Trophoblast cell (in vitro differentiated cells and primary cell): ENCODE data around the gene ADIPOR2.

Experiments used
- DNase-seq, 2 donors: peaks; one replicate each; pipeline ENCODE4 v3.0.0-alpha.2; 2016
- H2AFZ ChIP-seq: 2 replicates; pipeline ENCODE4 v1.6.1; 2013; ENCODE audit warnings: low read length, moderate library complexity, mild to moderate bottlenecking; ENCODE audit not compliant: insufficient read depth, poor library complexity
- H2AK5ac ChIP-seq: 2 replicates; pipeline ENCODE4 v1.6.1; 2013; ENCODE audit warnings: mild to moderate bottlenecking, low read length
- H2BK120ac ChIP-seq: 2 replicates; pipeline ENCODE4 v1.6.1; 2013; ENCODE audit warnings: low read length, mild to moderate bottlenecking, moderate library complexity; ENCODE audit not compliant: insufficient read depth, poor library complexity
- H2BK12ac ChIP-seq: 2 replicates; pipeline ENCODE4 v1.6.1; 2013; ENCODE audit warnings: mild to moderate bottlenecking, low read length, moderate library complexity
- H2BK5ac ChIP-seq: 2 replicates; pipeline ENCODE4 v1.6.1; 2013; ENCODE audit warnings: low read length, low read depth, moderate library complexity, mild to moderate bottlenecking; ENCODE audit not compliant: poor library complexity
- H3K14ac ChIP-seq: 2 replicates; pipeline ENCODE4 v1.6.1; 2013; ENCODE audit warnings: mild to moderate bottlenecking, low read length
- H3K18ac ChIP-seq: 2 replicates; pipeline ENCODE4 v1.6.1; 2013; ENCODE audit warnings: mild to moderate bottlenecking, low read length
- H3K23ac ChIP-seq: 2 replicates; pipeline ENCODE4 v1.6.1; 2013; ENCODE audit warnings: low read length
- H3K27ac ChIP-seq: 2 replicates; pipeline ENCODE4 v1.5.1; 2013; ENCODE audit warnings: low read depth, mild to moderate bottlenecking, inconsistent platforms, low read length, moderate library complexity
- H3K27me3 ChIP-seq: 2 replicates; pipeline ENCODE4 v1.6.1; 2013; ENCODE audit warnings: inconsistent platforms, mild to moderate bottlenecking, low read length, moderate library complexity; ENCODE audit not compliant: insufficient read depth
- H3K36me3 ChIP-seq, 2 experiments: 1 replicate in 1 of 2; 2 replicates in 1 of 2; pipeline ENCODE4 v1.6.1; 2013; ENCODE audit warnings: low read length in 2 of 2, mild to moderate bottlenecking in 2 of 2, moderate library complexity in 1 of 2; ENCODE audit not compliant: insufficient read depth in 2 of 2, control insufficient read depth in 1 of 2
- H3K4ac ChIP-seq: 2 replicates; pipeline ENCODE4 v1.6.1; 2013; ENCODE audit warnings: low read depth, mild to moderate bottlenecking, low read length, moderate library complexity
- H3K4me1 ChIP-seq, 2 experiments: 1 replicate in 1 of 2; 2 replicates in 1 of 2; pipeline ENCODE4 v1.6.1; 2013; ENCODE audit warnings: low read length in 2 of 2, mild to moderate bottlenecking in 2 of 2, moderate library complexity in 1 of 2; ENCODE audit not compliant: insufficient read depth in 2 of 2, control insufficient read depth in 1 of 2
- H3K4me2 ChIP-seq: 2 replicates; pipeline ENCODE4 v1.6.1; 2013; ENCODE audit warnings: inconsistent platforms, mild to moderate bottlenecking, low read length, moderate library complexity
- H3K4me3 ChIP-seq: 2 replicates; pipeline ENCODE4 v1.5.1; 2013; ENCODE audit warnings: mild to moderate bottlenecking, low read depth, low read length, inconsistent platforms
- H3K79me1 ChIP-seq: one replicate; pipeline ENCODE4 v1.6.1; 2013; ENCODE audit warnings: low read length
- H3K79me2 ChIP-seq: 2 replicates; pipeline ENCODE4 v1.6.1; 2013; ENCODE audit warnings: low read length, mild to moderate bottlenecking; ENCODE audit not compliant: control insufficient read depth, insufficient read depth, poor library complexity
- H3K9ac ChIP-seq: 2 replicates; pipeline ENCODE4 v1.6.1; 2013; ENCODE audit warnings: mild to moderate bottlenecking, low read length
- H3K9me3 ChIP-seq: 2 replicates; pipeline ENCODE4 v1.6.1; 2013; ENCODE audit warnings: low read depth, mild to moderate bottlenecking, control low read depth, inconsistent platforms, low read length; ENCODE audit not compliant: insufficient read depth
- H4K12ac ChIP-seq: 2 replicates; pipeline ENCODE4 v1.6.1; 2013; ENCODE audit warnings: low read depth, mild to moderate bottlenecking, low read length, moderate library complexity
- H4K8ac ChIP-seq: 2 replicates; pipeline ENCODE4 v1.6.1; 2013; ENCODE audit warnings: low read depth, mild to moderate bottlenecking, low read length, moderate library complexity
- H4K91ac ChIP-seq: one replicate; pipeline ENCODE4 v1.6.1; 2013; ENCODE audit warnings: low read depth, mild to moderate bottlenecking, low read length, moderate library complexity
- WGBS: extraction: QIAGEN DNeasy Blood & Tissue Kit; methylation state at CpG from one replicate; pipeline ENCODE4 v1.1.7; 2013; ENCODE audit warnings: missing lambda C conversion rate; ENCODE audit not compliant: insufficient read length, insufficient coverage; ENCODE audit errors: extremely low coverage; 5-methylcytosine and 5-hydroxymethylcytosine counted together

Gene ADIPOR2

GRCh38 chr12:1773937-1774655, 83.2 kb downstream of the ADIPOR2 start:
- Histone ChIP-seq H3K27ac (peak overlapping the region; percentile 40), H3K4me2 (no peak overlapping the region), H3K27me3 (no peaks in the 10 kb centered on the region), H4K8ac (no peak overlapping the region), H3K4me1 (peaks cover 3 to 13% of the 10 kb centered on the region in 2 experiments), H2BK12ac (no peak overlapping the region), H3K9ac (no peak overlapping the region), H2AK5ac (no peak overlapping the region), H3K14ac (no peak overlapping the region), H4K12ac (no peak overlapping the region), H3K9me3 (peaks cover 2% of the 10 kb centered on the region), H2BK120ac (peak overlapping the region; percentile 22), H4K91ac (no peak overlapping the region), H3K4ac (no peak overlapping the region), H3K4me3 (no peak overlapping the region), H3K79me1 (peaks cover 5% of the 10 kb centered on the region), H3K23ac (no peak overlapping the region), H3K36me3 (peaks cover 2% of the 10 kb centered on the region in 2 experiments), H2BK5ac (no peak overlapping the region), H3K18ac (no peak overlapping the region), H3K79me2 (no peaks in the 10 kb centered on the region), H2AFZ (no peak overlapping the region)
- no peak for DNase-seq
- WGBS: no CpG with 5 or more reads among the region's 4 CpGs

GRCh38 chr12:1776170-1776921, 85.5 kb downstream of the ADIPOR2 start:
- peak overlapping the region; percentile 79 for H2BK5ac ChIP-seq
- H2AK5ac ChIP-seq: no peak overlapping the region
- peak overlapping the region; percentile 18 for H4K8ac ChIP-seq
- H3K4me3 ChIP-seq: no peak overlapping the region
- H3K4me1 ChIP-seq: peaks cover 3 to 13% of the 10 kb centered on the region in 2 experiments
- peak overlapping the region; percentile 6 for H3K4me2 ChIP-seq
- WGBS: no CpG with 5 or more reads among the region's 4 CpGs
- H4K12ac ChIP-seq: no peak overlapping the region
- DNase-seq: peak; percentile 84 to 94
- H3K9ac ChIP-seq: no peak overlapping the region
- no peaks in the 10 kb centered on the region for H3K27me3 ChIP-seq
- peak overlapping the region; percentile 82 for H2BK12ac ChIP-seq
- no peak overlapping the region for H4K91ac ChIP-seq
- H2AFZ ChIP-seq: no peak overlapping the region
- H3K79me1 ChIP-seq: peaks cover 5% of the 10 kb centered on the region
- no peak overlapping the region for H3K23ac ChIP-seq
- no peaks in the 10 kb centered on the region for H3K36me3 ChIP-seq
- H3K27ac ChIP-seq: peak overlapping the region; percentile 71
- no peak overlapping the region for H3K18ac ChIP-seq
- H2BK120ac ChIP-seq: no peak overlapping the region
- H3K14ac ChIP-seq: no peak overlapping the region
- H3K9me3 ChIP-seq: no peaks in the 10 kb centered on the region
- H3K4ac ChIP-seq: no peak overlapping the region
- no peaks in the 10 kb centered on the region for H3K79me2 ChIP-seq

GRCh38 chr12:1777798-1778197, 86.9 kb downstream of the ADIPOR2 start:
- H3K14ac ChIP-seq: no peak overlapping the region
- no peak overlapping the region for H4K12ac ChIP-seq
- no peak overlapping the region for H3K23ac ChIP-seq
- no peak overlapping the region for H3K18ac ChIP-seq
- DNase-seq: peak; percentile 19 to 77
- H3K4ac ChIP-seq: no peak overlapping the region
- no peak overlapping the region for H3K9ac ChIP-seq
- H3K27ac ChIP-seq: no peak overlapping the region
- H3K27me3 ChIP-seq: no peaks in the 10 kb centered on the region
- no peak overlapping the region for H2AFZ ChIP-seq
- no peak overlapping the region for H2AK5ac ChIP-seq
- H2BK5ac ChIP-seq: no peak overlapping the region
- no peaks in the 10 kb centered on the region for H3K36me3 ChIP-seq
- no peak overlapping the region for H3K4me3 ChIP-seq
- WGBS: no CpG with 5 or more reads among the region's 5 CpGs
- H4K8ac ChIP-seq: no peak overlapping the region
- H3K9me3 ChIP-seq: no peaks in the 10 kb centered on the region
- H3K79me1 ChIP-seq: peaks cover 5% of the 10 kb centered on the region
- H3K4me1 ChIP-seq: peaks cover 3 to 15% of the 10 kb centered on the region in 2 experiments
- H4K91ac ChIP-seq: no peak overlapping the region
- peak overlapping the region; percentile 11 for H2BK12ac ChIP-seq
- H3K4me2 ChIP-seq: no peak overlapping the region
- no peak overlapping the region for H2BK120ac ChIP-seq
- no peaks in the 10 kb centered on the region for H3K79me2 ChIP-seq

GRCh38 chr12:1778911-1779310, 88.0 kb downstream of the ADIPOR2 start:
- no peak overlapping the region for H4K8ac ChIP-seq
- no peak overlapping the region for H2BK120ac ChIP-seq
- peaks cover 3 to 15% of the 10 kb centered on the region in 2 experiments for H3K4me1 ChIP-seq
- H3K23ac ChIP-seq: no peak overlapping the region
- WGBS: no CpG with 5 or more reads among the region's 4 CpGs
- no peak overlapping the region for H4K91ac ChIP-seq
- H3K36me3 ChIP-seq: peaks cover 2 to 4% of the 10 kb centered on the region in 2 experiments
- H3K9me3 ChIP-seq: no peaks in the 10 kb centered on the region
- H3K14ac ChIP-seq: no peak overlapping the region
- no peak overlapping the region for H3K4me3 ChIP-seq
- no peaks in the 10 kb centered on the region for H3K79me2 ChIP-seq
- H3K79me1 ChIP-seq: peaks cover 5% of the 10 kb centered on the region
- H2AK5ac ChIP-seq: no peak overlapping the region
- DNase-seq: no peak
- no peak overlapping the region for H4K12ac ChIP-seq
- no peak overlapping the region for H3K27ac ChIP-seq
- no peak overlapping the region for H2BK12ac ChIP-seq
- no peak overlapping the region for H3K4ac ChIP-seq
- no peak overlapping the region for H2AFZ ChIP-seq
- H3K9ac ChIP-seq: no peak overlapping the region
- no peak overlapping the region for H3K4me2 ChIP-seq
- H3K27me3 ChIP-seq: no peaks in the 10 kb centered on the region
- H2BK5ac ChIP-seq: no peak overlapping the region
- no peak overlapping the region for H3K18ac ChIP-seq
